Coronary artery (tissue), 2 donors: ENCODE results near the gene ZNF132.

Experiments
- DNase-seq: peaks from one replicate; pipeline ENCODE4 v3.0.0-alpha.2; 2017; ENCODE audit warnings: low spot score
- H3K27ac ChIP-seq, 2 donors: fragments of 200-600 bp; sonication (generic); one replicate each; pipeline ENCODE4 v1.5.1; 2016 to 2019
- H3K4me3 ChIP-seq: fragments of 200-600 bp; sonication (generic); 2 replicates; pipeline ENCODE4 v1.5.1; 2016; ENCODE audit warnings: mild to moderate bottlenecking, moderate library complexity
- TF ChIP-seq, protein P1 (sequence below): fragments of 200-600 bp; sonication (generic); IDR thresholded peaks from one replicate; pipeline ENCODE4 v1.5.1; 2019; ENCODE audit warnings: antibody characterized with exemption

ZNF132 gene

DNA sequence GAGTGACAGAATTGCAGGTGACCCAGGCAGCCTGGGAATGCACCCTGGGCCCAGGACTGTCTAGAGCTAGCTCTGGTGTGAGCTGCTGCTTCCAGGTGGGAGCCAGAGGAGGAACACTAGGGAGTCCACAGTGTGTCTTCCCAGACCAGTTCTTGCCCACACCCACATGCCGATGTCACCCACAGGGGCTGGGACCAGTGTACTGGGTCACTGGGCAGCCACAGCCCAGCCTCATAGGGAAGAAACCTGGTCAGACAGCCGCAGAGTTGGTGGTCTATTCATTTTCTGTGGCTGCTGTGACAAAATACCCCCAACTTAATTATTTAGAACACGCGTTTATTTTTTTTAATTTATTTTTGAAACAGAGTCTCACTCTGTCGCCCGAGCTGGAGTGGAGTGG, 41.4 kb downstream of the ZNF132 start:
- no peak overlapping the region for H3K4me3 ChIP-seq
- TF ChIP-seq, protein P1, sequence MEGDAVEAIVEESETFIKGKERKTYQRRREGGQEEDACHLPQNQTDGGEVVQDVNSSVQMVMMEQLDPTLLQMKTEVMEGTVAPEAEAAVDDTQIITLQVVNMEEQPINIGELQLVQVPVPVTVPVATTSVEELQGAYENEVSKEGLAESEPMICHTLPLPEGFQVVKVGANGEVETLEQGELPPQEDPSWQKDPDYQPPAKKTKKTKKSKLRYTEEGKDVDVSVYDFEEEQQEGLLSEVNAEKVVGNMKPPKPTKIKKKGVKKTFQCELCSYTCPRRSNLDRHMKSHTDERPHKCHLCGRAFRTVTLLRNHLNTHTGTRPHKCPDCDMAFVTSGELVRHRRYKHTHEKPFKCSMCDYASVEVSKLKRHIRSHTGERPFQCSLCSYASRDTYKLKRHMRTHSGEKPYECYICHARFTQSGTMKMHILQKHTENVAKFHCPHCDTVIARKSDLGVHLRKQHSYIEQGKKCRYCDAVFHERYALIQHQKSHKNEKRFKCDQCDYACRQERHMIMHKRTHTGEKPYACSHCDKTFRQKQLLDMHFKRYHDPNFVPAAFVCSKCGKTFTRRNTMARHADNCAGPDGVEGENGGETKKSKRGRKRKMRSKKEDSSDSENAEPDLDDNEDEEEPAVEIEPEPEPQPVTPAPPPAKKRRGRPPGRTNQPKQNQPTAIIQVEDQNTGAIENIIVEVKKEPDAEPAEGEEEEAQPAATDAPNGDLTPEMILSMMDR: no peak
- DNase-seq: no peak
- H3K27ac ChIP-seq: no peak overlapping the region

DNA sequence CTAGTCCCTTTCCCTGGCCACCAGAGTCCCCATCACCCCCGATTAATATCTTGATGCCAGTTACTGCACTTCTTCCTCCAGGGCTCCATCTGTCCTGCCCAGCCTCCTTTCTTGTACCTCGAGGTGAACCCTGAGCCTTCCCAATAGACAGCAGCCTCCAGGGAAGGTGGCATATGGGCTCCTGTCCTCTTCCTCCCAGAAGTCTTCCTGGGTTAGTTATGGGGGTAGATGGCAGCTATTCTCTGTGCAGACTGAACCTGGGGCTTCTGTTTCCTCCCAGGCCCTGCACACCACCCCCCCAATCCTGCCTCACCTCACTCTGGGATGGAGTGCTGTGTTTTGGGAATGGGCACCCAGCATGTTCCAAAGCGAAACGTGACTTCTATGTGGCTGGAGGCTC, 41.9 kb downstream of the ZNF132 start:
- TF ChIP-seq, protein P1: no peak
- Histone ChIP-seq H3K27ac (no peak overlapping the region), H3K4me3 (no peak overlapping the region)
- DNase-seq: no peak

DNA sequence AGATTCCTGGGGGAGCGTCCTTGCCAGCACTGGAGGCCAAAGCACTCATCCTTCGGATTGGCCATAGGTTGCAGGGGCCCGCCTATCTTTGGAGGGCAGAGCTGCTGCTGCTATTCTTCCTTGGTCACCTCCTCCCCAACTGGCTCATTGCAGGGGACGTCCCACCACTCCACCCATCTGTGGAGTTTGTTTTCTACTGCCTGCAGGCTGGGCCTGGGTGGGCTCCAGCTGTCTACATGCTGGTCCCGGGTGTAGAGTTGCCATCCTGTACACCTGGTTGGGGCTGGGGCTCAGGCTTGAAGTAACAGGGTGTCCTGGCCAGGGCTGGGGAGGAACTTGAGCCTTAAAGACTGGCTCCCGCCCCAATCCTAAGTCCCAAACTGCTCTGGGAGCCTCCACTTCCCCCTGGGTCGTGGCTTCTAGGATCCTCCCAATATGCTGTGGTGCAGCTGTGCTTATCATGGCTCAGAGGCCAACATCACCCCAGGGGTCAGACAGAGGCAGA, 42.4 kb downstream of the ZNF132 start:
- TF ChIP-seq, protein P1: no peak
- Histone ChIP-seq H3K4me3 (no peak overlapping the region), H3K27ac (no peak overlapping the region)
- DNase-seq: no peak

DNA sequence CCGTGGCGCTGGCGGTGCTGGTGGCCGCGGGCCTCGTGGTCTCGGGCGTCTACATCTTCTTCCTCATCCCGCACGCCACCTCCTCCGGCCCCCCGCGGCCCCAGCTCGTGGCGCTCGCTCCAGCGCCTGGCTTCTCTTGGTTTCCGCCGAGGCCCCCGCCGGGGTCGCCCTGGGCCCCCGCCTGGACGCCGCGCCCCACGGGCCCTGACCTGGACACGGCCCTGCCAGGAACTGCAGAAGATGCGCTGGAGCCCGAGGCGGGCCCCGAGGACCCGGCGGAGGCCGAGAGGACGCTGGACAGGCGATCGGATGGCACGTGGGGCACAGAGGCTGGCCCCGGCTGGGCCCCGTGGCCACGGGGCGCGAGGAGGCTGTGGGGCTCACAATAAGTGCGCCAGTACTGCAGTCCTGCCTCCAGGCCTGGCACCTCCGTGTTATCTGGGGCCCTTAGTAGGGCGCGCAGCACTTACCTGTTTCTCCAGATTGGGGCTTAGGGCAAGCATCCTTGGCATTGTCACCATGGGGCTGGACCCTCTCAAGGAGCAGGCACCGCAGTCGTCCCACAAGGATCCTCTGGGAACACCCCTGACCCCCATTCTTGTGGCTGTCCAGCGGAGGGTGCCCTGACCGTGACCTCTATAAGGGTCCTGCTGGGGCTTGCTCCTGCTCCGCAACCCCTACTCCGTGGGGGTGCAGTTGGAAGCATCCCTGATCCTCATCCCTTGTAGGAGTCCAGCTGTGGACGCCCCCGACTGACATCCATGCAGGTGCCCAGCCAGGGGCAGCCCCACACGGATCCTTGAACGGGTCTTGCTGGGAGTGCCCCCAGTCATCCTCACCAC, 43.0 kb downstream of the ZNF132 start:
- no peak overlapping the region for H3K4me3 ChIP-seq
- no peak overlapping the region for H3K27ac ChIP-seq
- no peak for DNase-seq
- TF ChIP-seq, protein P1: no peak

DNA sequence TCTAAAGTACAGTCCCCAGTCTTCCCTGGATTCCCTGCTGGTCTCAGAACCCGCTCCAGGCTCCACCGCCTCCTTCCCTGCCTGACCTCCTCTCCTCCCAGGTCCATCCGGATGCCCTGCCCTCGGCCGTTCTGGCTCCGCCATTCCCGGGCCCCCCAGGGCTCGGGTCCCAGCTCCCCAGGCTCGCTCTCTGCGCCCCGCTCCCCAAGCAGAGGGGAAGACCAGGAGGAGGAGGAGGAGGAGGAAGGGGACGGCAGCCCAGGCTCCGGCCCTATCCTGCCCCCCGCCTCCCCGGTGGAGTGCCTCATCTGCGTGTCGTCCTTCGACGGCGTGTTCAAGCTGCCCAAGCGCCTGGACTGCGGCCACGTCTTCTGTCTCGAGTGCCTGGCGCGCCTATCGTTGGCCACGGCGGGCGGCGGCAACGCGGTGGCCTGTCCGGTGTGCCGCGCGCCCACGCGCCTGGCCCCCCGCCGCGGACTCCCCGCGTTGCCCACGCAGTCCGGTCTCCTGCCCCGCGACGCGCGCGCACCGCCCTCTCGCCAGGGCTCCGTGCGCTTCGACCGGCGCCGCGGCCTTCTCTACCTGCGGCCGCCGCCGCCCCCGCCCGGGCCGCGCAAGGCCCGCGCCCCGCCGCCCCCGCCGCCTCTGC, 43.9 kb downstream of the ZNF132 start:
- peak overlapping the region; percentile 21 for H3K4me3 ChIP-seq
- no peak for DNase-seq
- TF ChIP-seq, protein P1: no peak
- H3K27ac ChIP-seq: no peak overlapping the region

DNA sequence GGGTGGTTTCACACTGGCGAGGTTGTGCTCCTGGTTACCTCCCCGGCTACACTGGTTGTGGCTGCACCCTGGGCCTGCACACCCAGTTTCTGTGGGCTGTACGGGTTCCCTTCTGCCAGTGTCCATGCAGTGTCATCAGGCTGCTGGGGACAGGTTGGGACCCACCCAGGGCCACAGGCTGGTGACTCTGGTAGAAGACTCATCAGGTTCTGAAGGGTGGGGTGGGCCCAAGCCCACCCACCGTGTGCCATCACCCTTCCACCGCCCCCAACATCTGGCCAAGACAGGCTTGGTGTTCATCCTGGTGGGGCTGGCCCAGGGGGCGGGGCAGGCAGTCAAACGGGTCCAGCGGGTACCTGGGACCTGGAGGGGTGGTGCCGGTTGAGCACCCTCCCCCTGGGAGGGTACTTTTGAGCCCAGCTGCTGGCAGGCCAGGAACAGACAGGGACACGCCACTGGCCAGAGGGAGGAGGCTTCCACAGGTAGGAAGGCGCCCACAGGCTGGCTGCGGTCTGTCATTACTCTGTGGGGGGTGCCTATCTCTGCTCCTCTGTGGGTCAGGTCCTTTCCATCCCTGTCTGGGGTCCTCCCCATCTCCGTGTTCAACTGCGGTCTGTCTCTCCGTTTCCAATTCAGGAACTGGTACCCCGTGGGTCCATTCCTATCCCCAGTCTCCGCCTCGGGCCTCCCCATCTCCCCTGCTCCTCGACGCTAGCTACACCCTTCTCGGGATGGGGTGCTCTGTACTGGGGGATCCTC, 44.6 kb downstream of the ZNF132 start, which contains the start of gene RNF225:
TSS of gene RNF225 (plus strand) at position 437 of the 759 bp plus-strand sequence. CDS start 434 bp downstream, outside the sequence.
- TF ChIP-seq, protein P1: no peak
- Histone ChIP-seq H3K4me3 (peak within 1 kb of the TSS; percentile 21), H3K27ac (no peak within 1 kb of the TSS)
- DNase-seq: no peak
